K562 (cell line): ENCODE data around the gene PRMT2. TPM values are rescaled to one million over a fixed set of nuclear protein-coding genes. Genes with fewer than 3 reads are reported as not detected.
A peak's percentile ranks its signal among the peaks of the same experiment; 100 is the strongest.

Experiments used
- CBX2 ChIP-seq: fragments of 200-600 bp; sonication (generic); IDR thresholded peaks from one replicate; pipeline ENCODE4 v1.6.1; 2012; ENCODE audit warnings: mild to moderate bottlenecking, low read length, inconsistent platforms; ENCODE audit not compliant: insufficient read depth, poor library complexity, severe bottlenecking
- CBX3 ChIP-seq, 2 experiments: IDR thresholded peaks; 1 replicate in 1 of 2; 2 replicates in 1 of 2; pipeline ENCODE4 v1.6.1; 2012; ENCODE audit warnings: inconsistent platforms in 2 of 2, low read length in 2 of 2, borderline replicate concordance in 1 of 2, control low read depth in 1 of 2
- DDX20 ChIP-seq: fragments of 450-650 bp; IDR thresholded peaks from 2 replicates; pipeline ENCODE4 v1.6.1; 2016; ENCODE audit warnings: missing genetic modification characterization, low read depth, mild to moderate bottlenecking, missing compliant biosample characterization, moderate library complexity
- EP300 ChIP-seq: IDR thresholded peaks from 2 replicates; pipeline ENCODE4 v1.6.1; 2012; ENCODE audit warnings: low read length, improper control_type of control experiment
- FOXJ2 ChIP-seq: fragments of 200-800 bp; sonication (Bioruptor generic); IDR thresholded peaks from 2 replicates; pipeline ENCODE4 v1.6.1; 2016; ENCODE audit warnings: missing genetic modification characterization, missing compliant biosample characterization
- HDAC2 ChIP-seq: fragments of 450-650 bp; IDR thresholded peaks from 2 replicates; pipeline ENCODE4 v1.6.1; 2016; ENCODE audit warnings: mild to moderate bottlenecking
- KDM1A ChIP-seq, 2 experiments: fragments of 450-650 bp; IDR thresholded peaks; 2 replicates each; pipeline ENCODE4 v1.6.1; 2016; ENCODE audit warnings: mild to moderate bottlenecking in 2 of 2
- MAFG ChIP-seq: fragments of 450-650 bp; conservative IDR thresholded peaks from 2 replicates; pipeline ENCODE4 v1.6.1; 2016; ENCODE audit warnings: missing genetic modification characterization, missing compliant biosample characterization
- NFATC3 ChIP-seq: fragments of 450-650 bp; IDR thresholded peaks from 2 replicates; pipeline ENCODE4 v1.6.1; 2017; ENCODE audit warnings: mild to moderate bottlenecking
- NFYB ChIP-seq: IDR thresholded peaks from 2 replicates; pipeline ENCODE4 v1.6.1; 2011; ENCODE audit warnings: mild to moderate bottlenecking, moderate library complexity; ENCODE audit not compliant: insufficient read length; ENCODE audit errors: extremely low read depth
- SMARCE1 ChIP-seq: fragments of 450-650 bp; IDR thresholded peaks from 2 replicates; pipeline ENCODE4 v1.7.1; 2016; ENCODE audit warnings: mild to moderate bottlenecking
- ZNF121 ChIP-seq: sonication (generic); formaldehyde crosslinking; conservative IDR thresholded peaks from 2 replicates; pipeline ENCODE4 v1.8.0; 2022; ENCODE audit warnings: missing genetic modification reagents
- ZNF134 ChIP-seq: fragments of 250-450 bp; sonication (Bioruptor Pico); conservative IDR thresholded peaks from 2 replicates; pipeline ENCODE4 v1.4.0; 2020
- ZNF384 ChIP-seq: IDR thresholded peaks from 2 replicates; pipeline ENCODE4 v1.6.1; 2012; ENCODE audit warnings: low read depth, low read length, improper control_type of control experiment
- ZNF445 ChIP-seq: fragments of 250-450 bp; sonication (Bioruptor Pico); IDR thresholded peaks from 2 replicates; pipeline ENCODE4 v1.4.0; 2020; ENCODE audit warnings: low read depth, mild to moderate bottlenecking, moderate library complexity
- ZNF561 ChIP-seq: fragments of 450-650 bp; formaldehyde crosslinking; conservative IDR thresholded peaks from 2 replicates; pipeline ENCODE4 v1.4.0; 2020; ENCODE audit warnings: mild to moderate bottlenecking, moderate library complexity
- polyA plus RNA-seq, 8 experiments: library from polyadenylated mRNA; depleted of rRNA in 4 of 8; stranded (reverse) in 5 of 8; unstranded in 3 of 8; fragments of >200 nt; fragmentation: Nextera tagmentation in 2 of 8; fragmentation: Illumina TruSeq in 1 of 8; extraction: Ambion mirVana in 2 of 8; extraction: Trizol in 1 of 8; gene quantifications; 2 replicates each; pipeline versions ENCODE4 v1.2.1 to v1.2.3, GENCODE V29; 2011 to 2014; ENCODE audit warnings: inconsistent platforms in 1 of 8, missing spikeins in 1 of 8
- total RNA-seq, 7 experiments: library from RNA; depleted of rRNA in 6 of 7; stranded (reverse); fragments of >200 nt in 6 of 7; fragmentation: Illumina TruSeq in 2 of 7; extraction: Trizol in 2 of 7; gene quantifications; 2 replicates each; pipeline versions ENCODE4 v1.2.1 to v1.2.3, GENCODE V29; 2011 to 2021; ENCODE audit warnings: low replicate concordance in 1 of 7
- TF ChIP-seq, protein P1 (sequence below): fragments of 450-650 bp; IDR thresholded peaks from 2 replicates; pipeline ENCODE4 v1.6.1; 2016; ENCODE audit warnings: mild to moderate bottlenecking
- TF ChIP-seq, protein P2 (sequence below): fragments of 450-650 bp; formaldehyde crosslinking; IDR thresholded peaks from 2 replicates; pipeline ENCODE4 v1.4.0; 2020; ENCODE audit warnings: mild to moderate bottlenecking, mixed read lengths
- TF ChIP-seq, protein P3 (sequence below): sonication (generic); formaldehyde crosslinking; IDR thresholded peaks from 2 replicates; pipeline ENCODE4 v1.8.0; 2023; ENCODE audit warnings: missing genetic modification reagents, mild to moderate bottlenecking, borderline replicate concordance
- TF ChIP-seq, protein P4 (sequence below): fragments of 250-450 bp; sonication (Bioruptor Pico); IDR thresholded peaks from 2 replicates; pipeline ENCODE4 v1.8.0; 2021; ENCODE audit warnings: borderline replicate concordance, mild to moderate bottlenecking, moderate library complexity; ENCODE audit not compliant: poor library complexity, severe bottlenecking

The PRMT2 gene
- total and polyA plus RNA-seq, 9 of the 15 experiments (the other 6 are each of a cell fraction or from before 2014, with no cell fraction given) = 37.2 to 85.7 (median 59.3) TPM

DNA sequence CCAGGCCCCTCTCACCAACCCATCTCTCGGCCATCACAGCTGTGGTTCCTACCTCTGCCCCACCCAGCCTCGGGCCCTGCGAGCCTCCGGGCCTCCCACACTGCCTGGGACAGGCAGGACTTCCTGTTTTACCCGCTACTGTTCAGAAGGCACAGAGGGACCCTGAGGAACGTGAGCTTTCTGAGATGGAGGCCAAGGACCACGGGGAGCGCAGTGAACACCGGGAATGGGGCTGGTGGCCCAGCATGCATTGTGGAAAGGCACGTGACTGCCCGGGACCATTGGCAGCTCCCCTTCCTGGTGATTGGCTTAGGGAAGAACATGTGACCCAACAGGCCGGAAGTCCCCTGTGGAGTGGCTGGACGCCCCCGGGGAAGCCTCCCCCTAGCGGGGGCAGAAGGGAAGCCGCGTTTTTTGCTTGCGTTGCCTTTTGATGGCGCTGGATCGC lies 37.6 kb upstream of the PRMT2 start (continued):
- peak in 1 of 2 experiments; percentile 53; a peak in 1 of 3 replicates for TF ChIP-seq CBX3 (IDR thresholded peaks at IDR 0.05; ENCODE audit: borderline replicate concordance in 1 of 2, low read length in 2 of 2)
- no peak for TF ChIP-seq ZNF445 (CRISPR knock-in tag)
- TF ChIP-seq ZNF384 = 0 out of 2 replicates have a peak, but pooled peaks have one; percentile 21
- TF ChIP-seq HDAC2 = no peak
- TF ChIP-seq ZNF561 (CRISPR knock-in tag) = no peak
- TF ChIP-seq, protein P1, sequence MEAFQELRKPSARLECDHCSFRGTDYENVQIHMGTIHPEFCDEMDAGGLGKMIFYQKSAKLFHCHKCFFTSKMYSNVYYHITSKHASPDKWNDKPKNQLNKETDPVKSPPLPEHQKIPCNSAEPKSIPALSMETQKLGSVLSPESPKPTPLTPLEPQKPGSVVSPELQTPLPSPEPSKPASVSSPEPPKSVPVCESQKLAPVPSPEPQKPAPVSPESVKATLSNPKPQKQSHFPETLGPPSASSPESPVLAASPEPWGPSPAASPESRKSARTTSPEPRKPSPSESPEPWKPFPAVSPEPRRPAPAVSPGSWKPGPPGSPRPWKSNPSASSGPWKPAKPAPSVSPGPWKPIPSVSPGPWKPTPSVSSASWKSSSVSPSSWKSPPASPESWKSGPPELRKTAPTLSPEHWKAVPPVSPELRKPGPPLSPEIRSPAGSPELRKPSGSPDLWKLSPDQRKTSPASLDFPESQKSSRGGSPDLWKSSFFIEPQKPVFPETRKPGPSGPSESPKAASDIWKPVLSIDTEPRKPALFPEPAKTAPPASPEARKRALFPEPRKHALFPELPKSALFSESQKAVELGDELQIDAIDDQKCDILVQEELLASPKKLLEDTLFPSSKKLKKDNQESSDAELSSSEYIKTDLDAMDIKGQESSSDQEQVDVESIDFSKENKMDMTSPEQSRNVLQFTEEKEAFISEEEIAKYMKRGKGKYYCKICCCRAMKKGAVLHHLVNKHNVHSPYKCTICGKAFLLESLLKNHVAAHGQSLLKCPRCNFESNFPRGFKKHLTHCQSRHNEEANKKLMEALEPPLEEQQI = peak; percentile 79; the same call in 1 of the 2 replicates
- TF ChIP-seq CBX2 = no peak
- TF ChIP-seq, protein P2, sequence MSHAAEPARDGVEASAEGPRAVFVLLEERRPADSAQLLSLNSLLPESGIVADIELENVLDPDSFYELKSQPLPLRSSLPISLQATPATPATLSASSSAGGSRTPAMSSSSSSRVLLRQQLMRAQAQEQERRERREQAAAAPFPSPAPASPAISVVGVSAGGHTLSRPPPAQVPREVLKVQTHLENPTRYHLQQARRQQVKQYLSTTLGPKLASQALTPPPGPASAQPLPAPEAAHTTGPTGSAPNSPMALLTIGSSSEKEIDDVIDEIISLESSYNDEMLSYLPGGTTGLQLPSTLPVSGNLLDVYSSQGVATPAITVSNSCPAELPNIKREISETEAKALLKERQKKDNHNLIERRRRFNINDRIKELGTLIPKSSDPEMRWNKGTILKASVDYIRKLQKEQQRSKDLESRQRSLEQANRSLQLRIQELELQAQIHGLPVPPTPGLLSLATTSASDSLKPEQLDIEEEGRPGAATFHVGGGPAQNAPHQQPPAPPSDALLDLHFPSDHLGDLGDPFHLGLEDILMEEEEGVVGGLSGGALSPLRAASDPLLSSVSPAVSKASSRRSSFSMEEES (CRISPR knock-in tag) = 0 out of 2 replicates have a peak, but pooled peaks have one; percentile 14
- TF ChIP-seq KDM1A (IDR thresholded peaks at IDR 0.05) = no peak
- TF ChIP-seq, protein P3, sequence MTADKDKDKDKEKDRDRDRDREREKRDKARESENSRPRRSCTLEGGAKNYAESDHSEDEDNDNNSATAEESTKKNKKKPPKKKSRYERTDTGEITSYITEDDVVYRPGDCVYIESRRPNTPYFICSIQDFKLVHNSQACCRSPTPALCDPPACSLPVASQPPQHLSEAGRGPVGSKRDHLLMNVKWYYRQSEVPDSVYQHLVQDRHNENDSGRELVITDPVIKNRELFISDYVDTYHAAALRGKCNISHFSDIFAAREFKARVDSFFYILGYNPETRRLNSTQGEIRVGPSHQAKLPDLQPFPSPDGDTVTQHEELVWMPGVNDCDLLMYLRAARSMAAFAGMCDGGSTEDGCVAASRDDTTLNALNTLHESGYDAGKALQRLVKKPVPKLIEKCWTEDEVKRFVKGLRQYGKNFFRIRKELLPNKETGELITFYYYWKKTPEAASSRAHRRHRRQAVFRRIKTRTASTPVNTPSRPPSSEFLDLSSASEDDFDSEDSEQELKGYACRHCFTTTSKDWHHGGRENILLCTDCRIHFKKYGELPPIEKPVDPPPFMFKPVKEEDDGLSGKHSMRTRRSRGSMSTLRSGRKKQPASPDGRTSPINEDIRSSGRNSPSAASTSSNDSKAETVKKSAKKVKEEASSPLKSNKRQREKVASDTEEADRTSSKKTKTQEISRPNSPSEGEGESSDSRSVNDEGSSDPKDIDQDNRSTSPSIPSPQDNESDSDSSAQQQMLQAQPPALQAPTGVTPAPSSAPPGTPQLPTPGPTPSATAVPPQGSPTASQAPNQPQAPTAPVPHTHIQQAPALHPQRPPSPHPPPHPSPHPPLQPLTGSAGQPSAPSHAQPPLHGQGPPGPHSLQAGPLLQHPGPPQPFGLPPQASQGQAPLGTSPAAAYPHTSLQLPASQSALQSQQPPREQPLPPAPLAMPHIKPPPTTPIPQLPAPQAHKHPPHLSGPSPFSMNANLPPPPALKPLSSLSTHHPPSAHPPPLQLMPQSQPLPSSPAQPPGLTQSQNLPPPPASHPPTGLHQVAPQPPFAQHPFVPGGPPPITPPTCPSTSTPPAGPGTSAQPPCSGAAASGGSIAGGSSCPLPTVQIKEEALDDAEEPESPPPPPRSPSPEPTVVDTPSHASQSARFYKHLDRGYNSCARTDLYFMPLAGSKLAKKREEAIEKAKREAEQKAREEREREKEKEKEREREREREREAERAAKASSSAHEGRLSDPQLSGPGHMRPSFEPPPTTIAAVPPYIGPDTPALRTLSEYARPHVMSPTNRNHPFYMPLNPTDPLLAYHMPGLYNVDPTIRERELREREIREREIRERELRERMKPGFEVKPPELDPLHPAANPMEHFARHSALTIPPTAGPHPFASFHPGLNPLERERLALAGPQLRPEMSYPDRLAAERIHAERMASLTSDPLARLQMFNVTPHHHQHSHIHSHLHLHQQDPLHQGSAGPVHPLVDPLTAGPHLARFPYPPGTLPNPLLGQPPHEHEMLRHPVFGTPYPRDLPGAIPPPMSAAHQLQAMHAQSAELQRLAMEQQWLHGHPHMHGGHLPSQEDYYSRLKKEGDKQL = no peak
- no peak for TF ChIP-seq SMARCE1
- TF ChIP-seq, protein P4, sequence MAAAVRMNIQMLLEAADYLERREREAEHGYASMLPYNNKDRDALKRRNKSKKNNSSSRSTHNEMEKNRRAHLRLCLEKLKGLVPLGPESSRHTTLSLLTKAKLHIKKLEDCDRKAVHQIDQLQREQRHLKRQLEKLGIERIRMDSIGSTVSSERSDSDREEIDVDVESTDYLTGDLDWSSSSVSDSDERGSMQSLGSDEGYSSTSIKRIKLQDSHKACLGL (CRISPR knock-in tag) = no peak
- no peak for TF ChIP-seq ZNF134
- no peak for TF ChIP-seq DDX20
- no peak for TF ChIP-seq MAFG
- TF ChIP-seq NFYB = peak; percentile 92
- TF ChIP-seq NFATC3 = no peak
- TF ChIP-seq EP300 = no peak
- no peak for TF ChIP-seq FOXJ2
- TF ChIP-seq ZNF121 (CRISPR knock-in tag) = 0 out of 2 replicates have a peak, but pooled peaks have one; percentile 22
